NK-92 (cell line): Measurements from ENCODE around the gene MTHFR.

ENCODE experiments used
- DNase-seq: peaks from one replicate; lab custom pipeline; 2025; ENCODE audit not compliant: unreplicated experiment; lab: John Stamatoyannopoulos, UW

MTHFR gene

DNA sequence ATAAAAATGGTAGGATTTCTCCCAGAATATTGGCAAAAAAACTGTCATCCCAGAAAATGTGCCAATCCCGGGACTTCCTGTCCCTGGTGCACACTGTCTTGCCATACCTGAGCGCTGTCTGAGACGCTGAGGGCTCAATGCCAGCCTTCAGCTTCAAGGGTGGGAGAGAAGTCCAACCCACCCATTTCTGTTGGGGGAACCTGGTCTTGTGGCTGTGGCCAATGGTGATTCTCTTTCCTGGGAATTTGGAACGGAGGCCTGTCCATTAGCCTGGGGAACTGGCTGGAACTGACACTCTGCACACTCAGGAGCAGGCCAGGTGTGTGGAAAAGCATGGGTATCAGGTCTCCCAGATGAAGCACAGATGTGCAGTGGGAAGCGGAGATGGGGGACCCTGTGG, 6.7 kb downstream of the MTHFR start:
- no peak for DNase-seq

DNA sequence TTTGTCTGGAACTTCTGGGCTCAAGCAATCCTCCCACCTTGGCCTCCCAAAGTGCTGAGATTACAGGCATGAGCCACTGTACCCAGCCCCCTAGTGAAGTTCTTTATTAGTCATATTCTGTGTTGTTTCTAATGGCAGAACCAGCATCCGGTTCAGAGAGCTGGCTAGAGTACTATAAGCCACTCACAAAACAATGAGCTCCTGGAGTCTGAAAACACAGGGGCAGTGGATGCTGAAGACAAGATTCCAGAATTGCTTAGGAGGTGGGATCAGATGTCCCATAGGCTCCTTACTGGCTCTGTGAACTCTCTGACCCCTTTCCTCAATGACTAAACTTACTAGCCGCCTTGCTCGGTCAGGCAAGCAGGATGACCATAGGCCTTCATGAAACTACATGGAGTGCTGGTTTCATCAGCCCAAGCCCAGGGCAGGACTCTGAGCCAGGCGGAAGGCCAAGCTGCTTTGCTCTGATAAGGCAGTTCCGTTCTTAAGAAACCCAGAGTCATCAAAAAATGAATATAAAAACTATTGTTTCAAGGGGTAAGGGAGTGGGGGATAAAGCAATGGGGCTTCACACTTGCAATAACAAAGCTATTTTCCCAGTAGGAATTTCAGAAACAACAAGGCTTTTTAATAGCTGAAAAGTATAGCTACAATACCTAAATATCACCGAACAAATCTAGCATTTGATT, 8.1 kb downstream of the MTHFR start:
- no peak for DNase-seq

DNA sequence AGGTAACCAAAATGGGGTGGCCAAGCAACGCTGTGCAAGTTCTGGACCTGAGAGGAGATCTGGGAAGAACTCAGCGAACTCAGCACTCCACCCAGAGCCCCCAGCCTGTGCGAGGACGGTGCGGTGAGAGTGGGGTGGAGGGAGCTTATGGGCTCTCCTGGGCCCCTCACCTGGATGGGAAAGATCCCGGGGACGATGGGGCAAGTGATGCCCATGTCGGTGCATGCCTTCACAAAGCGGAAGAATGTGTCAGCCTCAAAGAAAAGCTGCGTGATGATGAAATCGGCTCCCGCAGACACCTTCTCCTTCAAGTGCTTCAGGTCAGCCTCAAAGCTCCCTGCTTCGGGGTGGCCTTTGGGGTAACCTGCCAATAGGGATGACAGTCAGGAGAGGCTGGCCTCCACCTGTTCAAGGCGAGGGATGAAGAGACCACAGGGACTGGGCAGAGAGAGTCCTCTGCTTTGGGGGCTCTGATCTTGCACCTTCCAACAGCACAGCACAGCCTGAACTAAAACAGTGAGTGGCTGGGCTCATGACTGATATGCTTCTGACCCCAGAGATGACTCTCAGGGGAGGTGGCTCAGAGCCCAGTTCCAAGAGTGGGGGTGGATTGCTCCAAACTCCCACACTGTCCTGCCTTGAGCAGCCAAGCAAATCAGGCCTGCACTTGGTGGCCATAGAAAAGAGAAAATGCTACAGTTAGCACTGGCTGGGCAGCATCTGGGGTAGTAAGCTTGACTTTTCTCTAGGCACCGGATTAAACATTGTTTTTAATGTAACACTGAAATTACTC, 9.5 kb downstream of the MTHFR start:
- DNase-seq: no peak

- no peak for DNase-seq
These were observed 10.4 kb downstream of the MTHFR start for GRCh38 chr1:11795238-11795890.

- no peak for DNase-seq
These were observed 11.1 kb downstream of the MTHFR start for GRCh38 chr1:11794446-11795237.

GRCh38 chr1:11793819-11794218, 11.9 kb downstream of the MTHFR start:
- DNase-seq: no peak

GRCh38 chr1:11792106-11792505, 13.7 kb downstream of the MTHFR start:
- DNase-seq: no peak

DNA sequence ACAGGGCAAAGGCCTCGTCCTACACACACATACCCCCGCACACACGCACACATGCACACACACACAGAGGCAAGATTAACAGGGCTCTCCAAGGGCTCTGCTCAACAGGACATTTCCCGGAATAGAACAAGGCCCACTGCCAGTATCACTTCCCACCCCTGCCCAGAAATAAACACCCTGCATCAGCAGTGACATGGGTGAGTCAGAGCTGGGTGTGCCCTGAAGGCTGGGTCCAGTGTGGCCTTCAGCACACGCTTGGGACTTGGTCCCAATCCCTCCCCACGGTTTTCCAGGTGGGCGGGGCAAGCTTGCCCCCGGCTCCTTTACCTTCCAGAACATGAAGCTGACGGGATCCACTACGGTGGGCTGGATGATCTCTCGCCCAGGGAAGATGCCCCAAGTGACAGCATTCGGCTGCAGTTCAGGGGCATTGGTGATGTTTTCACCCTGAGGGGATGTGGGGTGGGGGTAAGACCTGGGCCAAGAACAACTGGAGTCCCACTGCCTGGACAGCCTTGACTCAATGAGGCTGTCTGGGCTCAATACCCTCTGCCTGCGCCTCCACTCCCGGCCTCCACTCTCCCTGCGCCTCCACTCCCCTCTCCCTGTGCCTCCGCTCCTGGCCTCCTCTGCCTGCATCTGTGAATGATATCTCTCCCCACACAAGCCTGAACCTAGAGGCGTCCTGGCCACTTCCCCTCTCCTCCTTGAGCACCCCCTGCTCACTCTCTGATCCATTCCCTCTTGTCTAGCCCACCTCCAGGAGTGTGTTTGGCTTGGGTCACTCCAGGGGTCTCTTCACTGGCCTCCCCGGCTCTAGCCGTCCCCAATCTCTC, 14.7 kb downstream of the MTHFR start:
- DNase-seq: no peak

DNA sequence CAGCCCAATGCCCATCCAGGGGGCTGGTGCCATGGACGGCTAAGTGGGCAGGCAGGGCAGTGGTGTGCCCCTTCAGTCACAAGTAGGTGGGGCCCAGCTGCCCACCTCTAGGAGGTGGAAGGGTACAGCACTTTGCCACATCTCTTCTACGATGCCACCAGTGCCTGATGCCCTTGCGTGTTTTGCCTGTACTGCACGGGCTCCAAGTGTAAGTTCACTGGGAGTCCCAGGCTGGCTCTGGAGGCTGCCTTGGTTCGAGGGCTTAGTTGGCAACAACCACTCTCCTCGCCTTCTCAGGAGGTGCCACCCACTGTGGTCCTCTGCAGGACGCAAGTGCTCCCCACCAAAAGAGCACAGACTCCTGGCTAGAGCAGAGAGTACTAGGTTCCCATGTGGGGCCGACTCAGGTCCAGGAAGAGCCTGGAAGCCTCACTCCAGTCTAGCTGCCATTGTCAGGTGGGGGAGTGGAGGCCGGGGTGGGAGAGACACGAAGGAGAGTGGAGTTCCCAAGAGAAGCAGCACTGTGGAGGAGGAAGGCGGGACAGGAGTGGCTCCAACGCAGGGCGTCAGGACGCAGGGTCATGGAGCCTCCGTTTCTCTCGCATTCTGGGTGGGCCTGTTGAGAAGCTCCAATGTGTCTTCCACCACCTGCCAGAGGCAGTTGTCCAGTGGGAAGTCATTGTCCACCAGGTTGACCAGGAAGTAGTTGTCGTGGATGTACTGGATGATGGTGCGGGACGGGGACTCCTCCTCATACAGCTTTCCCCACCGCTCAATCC, 15.5 kb downstream of the MTHFR start:
- DNase-seq: no peak

DNA sequence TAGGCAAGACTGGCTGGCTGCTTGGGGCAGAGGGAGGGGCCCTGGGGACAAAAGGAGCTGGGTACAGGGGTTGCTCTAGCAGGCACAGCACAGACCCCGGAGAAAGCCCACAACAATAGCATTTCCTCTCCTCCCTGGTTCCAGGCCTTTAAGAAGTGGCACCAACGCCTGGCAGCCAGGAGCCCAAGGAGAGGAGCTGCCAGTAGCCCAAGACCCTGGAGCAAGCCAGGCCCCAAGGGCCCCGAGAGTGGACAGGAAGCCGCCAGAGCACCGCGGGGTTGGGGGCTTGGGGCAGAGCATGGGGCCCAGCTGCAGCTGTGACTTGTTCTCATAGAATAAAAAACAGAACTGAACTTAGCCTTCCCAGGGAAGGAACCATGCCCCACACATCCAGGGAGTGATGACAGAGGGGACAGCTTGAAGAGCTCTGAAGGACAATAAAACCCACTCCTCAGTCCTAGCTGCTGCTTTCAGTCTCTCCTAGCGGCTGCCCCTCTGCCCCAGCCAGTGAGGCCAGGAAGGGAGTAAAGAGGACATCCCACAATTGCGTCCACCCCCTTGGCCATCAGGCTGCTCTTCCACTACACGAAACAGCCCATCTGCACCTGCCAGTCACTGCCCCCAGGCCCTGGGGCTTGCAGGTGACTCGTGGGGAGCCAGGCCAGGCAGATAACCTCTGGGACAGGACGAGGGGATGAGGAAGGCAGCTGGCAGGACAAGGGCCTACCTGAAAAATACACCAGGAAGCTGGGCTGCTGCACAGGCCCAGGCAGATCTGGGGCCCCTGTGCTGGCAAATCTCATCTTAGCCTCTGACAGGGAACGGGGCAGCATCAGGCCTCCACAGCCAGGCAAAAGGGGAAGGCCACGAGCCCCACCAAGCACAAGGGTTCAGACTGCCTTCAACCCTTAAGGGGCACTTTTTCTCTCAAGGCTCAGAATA, 16.4 kb downstream of the MTHFR start:
- no peak for DNase-seq

DNA sequence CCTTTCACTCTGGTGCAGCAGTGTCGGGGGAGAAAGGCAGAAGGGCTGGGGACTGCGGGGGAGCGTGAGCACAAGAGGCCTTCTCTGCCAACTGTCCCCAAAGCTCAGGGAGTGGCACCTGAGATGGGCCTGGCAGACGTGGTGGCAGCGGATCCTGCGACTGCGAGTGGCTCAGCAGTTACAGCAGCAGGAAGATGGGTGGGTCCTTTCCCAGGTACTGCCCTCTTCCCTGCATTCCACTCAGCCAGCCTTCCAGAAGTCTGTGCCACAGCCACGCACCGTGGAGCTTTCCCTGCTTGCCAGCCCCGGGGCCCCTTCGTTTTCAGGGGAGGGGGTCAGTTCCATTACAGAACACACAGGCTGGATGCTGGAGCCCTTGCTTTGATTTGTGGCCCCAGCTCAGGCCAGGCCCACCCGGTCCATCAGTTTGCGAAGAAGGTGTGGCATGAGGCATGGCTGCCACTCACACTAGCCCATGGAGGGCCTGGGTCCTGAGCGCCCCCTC, 17.2 kb downstream of the MTHFR start:
- DNase-seq: no peak

- DNase-seq: no peak
These were observed 17.8 kb downstream of the MTHFR start for GRCh38 chr1:11787804-11788436.

- DNase-seq: no peak
These were observed 18.4 kb downstream of the MTHFR start for GRCh38 chr1:11787251-11787803.

DNA sequence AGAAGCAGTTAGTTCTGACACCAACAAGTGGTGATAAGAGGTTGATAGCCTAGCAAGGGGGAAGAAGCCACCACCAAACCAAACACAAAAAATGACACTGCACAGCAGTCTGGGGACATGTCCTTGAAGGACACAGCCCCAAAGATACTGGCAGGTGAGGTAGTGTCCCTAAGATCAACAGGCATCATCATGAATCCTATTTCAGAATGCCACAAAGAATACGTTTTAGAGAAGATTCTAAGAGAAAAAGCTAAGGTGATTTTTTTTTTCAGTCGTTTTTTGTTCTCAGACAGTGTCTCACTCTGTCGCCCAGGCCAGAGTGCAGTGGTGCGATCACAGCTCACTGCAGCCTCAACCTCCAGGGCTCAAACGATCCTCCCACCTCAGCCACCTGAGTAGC, 19.6 kb downstream of the MTHFR start:
- DNase-seq: no peak

GRCh38 chr1:11784993-11785769, 20.6 kb downstream of the MTHFR start:
- no peak for DNase-seq

DNA sequence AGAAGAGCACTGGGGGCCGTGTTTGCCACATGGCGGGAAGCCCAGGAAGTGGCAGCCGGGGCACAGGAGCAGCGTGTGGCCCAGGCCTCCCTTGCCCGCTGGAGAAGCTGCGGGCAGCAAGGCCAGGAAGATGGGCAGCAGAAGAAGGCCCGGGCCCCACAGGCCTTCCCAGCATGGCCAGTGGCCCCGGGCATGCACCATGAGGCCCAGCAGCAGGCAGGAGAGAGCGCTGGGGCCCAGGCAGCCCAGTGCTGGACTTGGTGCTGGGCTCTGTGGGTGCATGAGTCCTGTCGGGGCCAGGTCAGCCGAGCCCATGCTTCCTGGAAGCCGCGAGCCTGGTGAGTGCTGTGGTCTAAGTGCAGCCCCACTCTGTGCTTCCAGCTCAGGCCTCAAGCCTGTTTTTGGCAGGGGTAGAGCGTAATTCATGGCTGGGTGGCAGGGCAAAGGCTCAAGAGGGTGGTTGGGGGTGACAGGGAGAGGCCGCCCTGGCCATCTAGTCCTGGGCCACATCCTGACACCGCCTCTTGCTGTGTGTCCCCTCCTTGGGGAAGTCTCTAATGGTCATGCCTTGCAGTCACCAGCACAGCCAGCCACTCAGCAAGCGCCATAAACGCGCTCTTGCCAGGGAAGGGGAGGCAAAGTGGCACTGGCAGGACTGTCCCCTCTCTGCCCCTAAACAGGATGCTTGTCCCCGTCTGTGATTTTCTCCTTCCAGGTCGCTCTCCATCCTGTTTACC, 21.3 kb downstream of the MTHFR start:
- DNase-seq: no peak
